Glomerular endothelial cell (primary cell): ENCODE measurements around the gene WDR86. TPM values are rescaled to one million over a fixed set of nuclear protein-coding genes. Genes with fewer than 3 reads are reported as not detected.

ENCODE experiments used
- DNase-seq: peaks from one replicate; pipeline ENCODE4 v3.0.0-alpha.2; 2011; ENCODE audit warnings: low read depth, low spot score; ENCODE audit errors: extremely low read depth
- total RNA-seq: library from RNA; depleted of rRNA; stranded (reverse); fragments of >200 nt; gene quantifications from 2 replicates; pipeline ENCODE4 v1.2.3, GENCODE V29; 2015

Gene WDR86
- total RNA-seq, 1 donor from 2014 or later = 4.3 TPM

- no peak for DNase-seq
These were observed 28.3 kb downstream of the WDR86 start for GRCh38 chr7:151381348-151382078.

DNA sequence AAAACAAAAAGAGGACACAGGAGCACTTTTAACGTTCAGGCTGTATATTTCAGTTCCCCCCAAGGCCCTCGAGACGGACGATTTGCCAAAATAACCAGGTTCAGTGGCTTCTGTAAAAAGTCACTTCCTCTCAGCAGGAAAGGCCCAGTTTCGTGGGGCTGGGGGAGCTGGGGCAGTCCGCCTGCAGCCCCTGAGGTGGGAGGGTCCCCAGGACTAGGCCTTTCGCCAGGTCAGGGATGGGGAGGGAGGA lies 28.8 kb downstream of the WDR86 start:
- DNase-seq = no peak

DNA sequence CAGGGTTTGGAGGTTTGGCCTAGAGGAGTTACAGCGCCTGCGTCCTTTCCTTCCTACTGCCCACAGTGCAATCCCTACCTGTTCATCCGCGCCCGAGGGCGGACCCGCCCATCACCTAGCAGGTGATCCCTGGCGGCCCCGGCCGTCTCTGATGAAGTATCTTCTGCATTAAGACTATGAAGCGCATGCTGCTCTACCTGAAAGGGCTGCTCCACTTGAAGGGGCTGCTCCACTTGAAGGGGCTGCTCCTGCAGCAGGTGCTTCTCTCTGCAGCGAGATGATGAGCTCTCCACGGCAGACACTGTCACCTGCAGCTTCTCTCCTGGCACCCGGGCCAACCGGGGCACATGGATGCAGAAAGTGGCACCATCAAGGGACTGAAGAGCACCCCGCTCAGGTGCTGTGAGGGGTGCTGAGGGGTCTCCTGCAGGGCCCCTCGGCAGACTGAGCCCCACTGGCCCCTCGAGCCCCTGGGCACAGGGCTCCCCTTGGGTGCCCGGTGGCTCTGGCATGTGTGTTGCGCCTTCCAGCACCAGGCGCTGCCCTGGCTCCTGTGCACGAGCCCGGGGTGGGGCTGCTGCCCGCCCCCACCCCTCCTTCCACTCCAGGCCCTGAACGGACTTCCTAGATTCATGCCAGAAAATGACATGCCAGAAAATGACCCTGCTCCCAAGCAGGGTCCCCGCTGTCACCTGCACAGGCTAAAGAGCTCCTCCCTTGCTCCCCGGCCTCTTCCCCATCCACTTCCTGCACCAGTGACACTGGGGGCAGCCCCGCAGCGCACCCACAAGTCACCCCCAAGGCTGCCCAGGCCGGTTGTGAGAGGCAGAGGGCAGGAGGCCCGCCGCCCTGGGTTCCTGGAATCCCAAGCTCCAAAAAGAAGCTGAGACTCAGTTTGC lies 29.4 kb downstream of the WDR86 start:
- DNase-seq = no peak

- no peak for DNase-seq
These were observed 30.2 kb downstream of the WDR86 start for GRCh38 chr7:151379534-151380198.

- DNase-seq = no peak
These were observed 30.7 kb downstream of the WDR86 start for GRCh38 chr7:151379193-151379520.

DNA sequence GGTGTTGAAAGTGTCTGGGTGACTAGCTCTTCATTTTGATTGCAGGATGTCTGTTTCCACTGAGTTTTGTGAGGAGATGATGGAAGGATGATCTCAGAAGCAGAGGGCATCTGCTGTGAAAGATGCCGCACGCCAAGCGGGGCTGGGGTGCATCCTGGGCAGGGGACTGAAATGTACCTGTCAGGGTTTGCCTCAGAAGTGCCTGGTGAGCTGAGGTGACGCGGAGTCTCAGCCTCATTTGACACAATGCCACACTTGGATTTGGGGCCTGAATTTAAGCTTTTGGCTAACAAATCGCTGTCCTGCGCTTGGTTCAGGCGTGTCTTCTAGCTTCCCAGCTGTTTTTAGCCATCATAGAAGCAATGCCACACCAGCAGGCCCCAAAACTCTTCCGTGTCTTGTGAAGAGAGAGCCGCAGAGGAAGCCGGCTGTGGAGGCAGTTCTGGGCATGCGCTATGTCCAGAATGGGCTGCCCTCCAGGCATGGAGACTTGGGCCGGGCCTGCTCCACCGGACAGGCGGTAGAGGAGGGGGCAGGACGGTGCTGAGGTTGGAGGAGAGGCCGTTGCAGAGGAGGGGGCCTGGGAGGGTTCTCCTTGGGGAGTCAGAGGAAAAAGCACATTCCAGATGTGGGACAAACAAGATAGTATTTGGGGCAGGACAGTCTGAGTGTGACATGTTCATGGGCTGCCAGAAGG lies 31.2 kb downstream of the WDR86 start:
- no peak for DNase-seq

GRCh38 chr7:151378011-151378410 lies 31.8 kb downstream of the WDR86 start:
- DNase-seq = no peak

DNA sequence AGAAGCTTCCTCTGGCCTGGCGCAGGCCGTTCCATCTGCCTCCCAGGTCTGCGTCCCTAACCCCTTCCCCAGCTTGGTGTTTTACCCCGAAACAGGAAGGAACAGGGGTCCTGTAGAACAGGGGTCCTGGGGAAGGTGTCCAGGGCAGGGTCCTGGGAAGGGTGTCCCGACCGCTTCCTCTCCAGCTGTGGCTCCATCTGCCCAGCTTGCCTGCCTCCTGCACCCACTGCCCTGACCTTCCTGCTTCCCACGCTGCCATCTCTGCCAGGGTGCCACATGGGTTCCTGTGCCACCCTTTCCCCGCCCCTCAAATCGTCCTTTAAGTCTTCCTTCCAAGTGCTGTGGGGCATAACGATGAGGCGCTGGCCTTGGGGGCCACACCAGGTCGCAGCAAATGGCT lies 32.4 kb downstream of the WDR86 start:
- no peak for DNase-seq

DNA sequence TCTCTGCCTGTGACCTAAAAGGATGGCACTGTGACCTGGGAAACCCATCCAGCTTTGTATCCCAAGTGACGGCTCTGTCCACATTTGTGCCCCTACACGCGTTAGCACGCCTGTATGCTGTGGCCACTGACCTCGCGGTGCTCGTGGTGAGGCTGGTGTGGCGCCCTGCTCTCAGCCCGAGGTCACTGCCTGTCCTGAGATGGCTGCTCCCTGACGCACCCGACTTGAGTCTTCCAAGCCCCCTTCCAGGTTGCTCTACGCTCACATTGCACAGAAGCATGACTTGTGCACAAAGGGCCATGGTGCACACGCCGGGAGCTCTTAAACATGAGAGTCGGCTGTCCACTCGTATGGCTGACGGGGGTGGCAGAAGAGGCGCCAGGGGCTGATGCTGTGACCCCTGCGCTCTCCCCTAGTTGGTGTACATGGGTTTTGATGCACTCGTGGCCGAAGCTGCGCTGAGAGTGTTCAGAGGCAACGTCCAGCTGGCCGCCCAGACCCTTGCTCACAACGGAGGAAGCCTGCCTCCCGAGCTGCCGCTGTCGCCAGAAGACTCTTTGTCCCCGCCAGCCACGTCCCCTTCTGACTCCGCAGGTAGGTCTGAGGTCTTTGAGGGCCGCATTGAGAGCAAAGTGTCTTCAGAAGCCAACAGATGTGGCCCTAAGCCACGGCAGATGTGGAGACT lies 33.5 kb downstream of the WDR86 start:
- no peak for DNase-seq

DNA sequence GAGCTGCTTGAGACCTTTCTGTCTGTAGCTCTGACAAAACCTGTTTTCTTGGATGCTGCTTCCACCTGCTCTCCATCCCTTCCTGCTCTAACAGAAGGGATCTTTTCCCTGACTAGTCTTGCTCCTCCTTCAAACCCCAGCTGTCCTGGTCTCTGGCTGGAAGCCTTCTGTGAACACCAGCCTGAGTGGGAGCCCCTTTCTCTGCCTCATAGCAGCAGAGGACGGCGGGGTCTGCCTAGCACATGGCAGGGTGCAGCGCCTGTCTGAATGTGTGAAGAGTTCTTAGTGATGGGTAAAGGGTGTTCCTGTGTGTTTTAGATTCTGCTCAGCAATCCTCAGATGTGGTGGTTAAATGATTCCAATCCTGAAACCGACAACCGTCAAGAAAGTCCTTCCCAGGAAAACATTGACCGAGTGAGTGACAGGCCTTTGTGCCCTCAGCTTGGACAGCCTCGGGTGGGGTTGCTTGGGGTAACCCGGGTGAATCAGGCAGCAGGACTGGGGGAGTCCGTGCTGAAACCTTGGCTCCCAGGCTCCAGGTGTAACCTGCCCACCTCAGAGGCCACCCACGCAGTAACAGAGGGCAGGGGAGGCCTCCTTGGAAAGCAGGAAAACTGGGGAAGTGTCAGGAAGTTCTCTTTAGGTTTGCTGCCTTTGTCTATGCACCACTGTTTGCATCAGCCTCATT lies 34.2 kb downstream of the WDR86 start:
- no peak for DNase-seq

DNA sequence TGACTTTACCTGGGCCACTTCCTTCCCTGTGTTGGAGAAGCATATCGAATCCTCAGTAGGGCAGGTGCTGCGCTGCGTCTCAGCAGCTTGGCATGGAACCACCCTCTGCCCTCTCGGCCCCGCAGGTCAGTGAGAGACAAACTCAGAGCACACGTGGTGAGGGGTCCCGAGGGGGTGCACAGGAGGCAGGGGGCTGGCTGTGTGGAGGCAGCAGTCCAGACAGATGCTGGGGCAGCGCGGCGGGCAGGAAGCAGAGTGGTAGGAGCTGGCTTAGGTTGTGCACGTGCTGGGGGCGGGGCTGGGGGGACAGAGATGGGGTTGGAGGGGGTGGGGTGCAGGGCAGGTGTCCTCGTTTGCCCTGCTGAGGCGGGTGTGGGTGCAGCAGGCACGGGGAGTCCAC lies 35.1 kb downstream of the WDR86 start:
- no peak for DNase-seq

DNA sequence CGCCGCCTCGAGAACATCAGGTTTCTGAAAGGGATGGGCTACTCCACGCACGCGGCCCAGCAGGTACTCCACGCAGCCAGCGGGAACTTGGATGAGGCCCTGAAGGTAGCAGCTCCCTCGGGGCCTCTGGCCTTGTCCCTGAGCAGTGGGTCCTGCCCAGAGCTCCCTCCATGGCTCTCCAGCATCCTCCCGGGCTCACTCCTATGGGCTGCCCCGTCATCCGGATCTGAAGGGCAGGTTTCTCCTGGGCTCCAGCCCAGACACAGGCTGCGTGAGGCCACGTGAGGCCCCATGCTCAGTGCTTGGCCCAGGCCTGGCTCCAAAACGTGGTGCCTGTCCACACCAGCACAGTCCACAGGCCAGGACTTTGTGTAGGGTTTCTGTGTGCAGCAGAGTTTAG lies 35.7 kb downstream of the WDR86 start:
- no peak for DNase-seq

GRCh38 chr7:151373599-151373998 lies 36.2 kb downstream of the WDR86 start:
- no peak for DNase-seq

GRCh38 chr7:151372612-151373265 lies 37.1 kb downstream of the WDR86 start:
- no peak for DNase-seq

DNA sequence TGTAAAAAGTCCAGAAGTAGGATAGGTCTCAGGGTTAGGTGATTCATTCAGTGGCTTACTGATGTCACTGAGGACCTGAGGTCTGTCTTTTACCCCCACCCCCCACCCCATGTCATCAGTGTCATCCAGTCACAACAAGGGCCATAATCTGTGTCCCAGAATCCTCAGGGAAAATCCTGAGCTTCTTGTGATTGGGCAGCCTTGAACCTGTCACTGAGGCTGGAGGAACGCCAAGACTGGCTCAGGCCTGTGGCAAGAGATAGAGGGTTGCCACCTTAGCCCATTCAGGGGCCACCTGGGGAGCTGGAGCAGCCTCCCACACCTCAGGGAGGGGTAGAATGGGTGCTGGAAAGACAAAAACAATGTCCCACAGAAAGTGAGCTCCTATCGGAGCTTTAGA lies 38.6 kb downstream of the WDR86 start:
- no peak for DNase-seq

DNA sequence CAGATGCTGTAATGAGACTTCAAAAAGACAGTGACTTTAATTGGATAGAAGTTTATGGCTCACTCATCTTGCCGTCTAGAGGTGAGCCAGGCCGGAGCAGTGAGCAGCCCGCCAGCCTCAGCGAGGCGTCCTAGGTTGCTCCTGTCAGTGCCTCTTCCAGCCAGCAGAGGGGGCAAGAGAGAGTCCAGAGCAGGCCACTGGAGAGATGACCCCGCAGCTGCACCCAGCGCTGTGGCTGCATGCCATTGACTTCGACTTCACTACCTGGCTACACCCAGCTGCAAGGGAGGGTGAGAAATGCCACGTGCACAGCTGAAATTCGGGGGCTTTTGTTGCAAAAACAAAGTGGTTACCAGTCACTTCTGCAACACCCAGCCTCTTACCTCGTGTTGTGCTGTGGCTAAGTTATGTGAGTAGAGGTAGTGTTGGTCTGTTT lies 41.7 kb downstream of the WDR86 start:
- DNase-seq = peak; percentile 23

DNA sequence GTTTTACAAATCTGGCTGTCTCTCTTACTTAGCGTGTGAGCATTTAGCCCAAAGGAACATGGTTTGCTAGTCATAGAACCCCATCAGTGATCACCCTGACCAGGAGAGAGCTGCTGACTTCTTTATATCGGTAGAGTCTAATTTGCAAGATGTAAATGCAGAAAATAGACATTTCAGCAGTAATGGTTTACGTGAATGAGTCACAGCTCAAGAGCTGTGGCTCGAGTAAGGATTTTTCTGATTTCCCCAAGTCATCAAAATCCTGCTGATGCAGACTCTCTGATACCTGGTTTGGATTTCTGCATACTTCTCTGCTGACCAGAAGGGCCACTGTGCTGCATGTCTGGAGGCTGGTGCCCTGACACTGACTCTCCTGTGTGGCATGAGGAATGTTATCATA lies 42.6 kb downstream of the WDR86 start:
- no peak for DNase-seq

- DNase-seq = no peak
These were observed 43.0 kb downstream of the WDR86 start for GRCh38 chr7:151366880-151367222.

- DNase-seq = no peak
These were observed 43.5 kb downstream of the WDR86 start for GRCh38 chr7:151366166-151366879.
